Esophagus squamous epithelium (tissue), 5 donors: ENCODE results near the gene DNM3. TPM values are rescaled to one million over a fixed set of nuclear protein-coding genes. Genes with fewer than 3 reads are reported as not detected.
"Not testable (repeated sequence)": the region's sequence is repeated elsewhere in the genome, so short reads cannot be mapped to it uniquely, and the experiment has no call there.

Experiments
- DNase-seq: peaks from one replicate; lab custom pipeline; 2025; lab: John Stamatoyannopoulos, UW
- H3K27ac ChIP-seq, 4 donors: fragments of 200-600 bp; sonication (generic); one replicate each; pipeline ENCODE4 v1.5.1; 2016 to 2019; ENCODE audit warnings: mild to moderate bottlenecking in 1 of 4
- H3K27me3 ChIP-seq, 4 donors: fragments of 200-600 bp; sonication (generic); 1 replicate in 3 of 4; 2 replicates in 1 of 4; pipeline versions ENCODE4 v1.5.1 to v1.6.0; 2017 to 2021; ENCODE audit warnings: antibody characterized with exemption in 1 of 4
- H3K36me3 ChIP-seq, 3 donors: fragments of 200-600 bp; sonication (generic); one replicate each; pipeline ENCODE4 v1.5.1; 2016 to 2019
- H3K4me1 ChIP-seq, 3 donors: fragments of 200-600 bp; sonication (generic); one replicate each; pipeline ENCODE4 v1.5.1; 2017 to 2019
- H3K4me3 ChIP-seq, 4 donors: fragments of 200-600 bp; sonication (generic); 1 replicate in 3 of 4; 2 replicates in 1 of 4; pipeline ENCODE4 v1.5.1; 2016 to 2019; ENCODE audit warnings: mild to moderate bottlenecking in 2 of 4, moderate library complexity in 1 of 4
- H3K9me3 ChIP-seq, 3 donors: fragments of 200-600 bp; sonication (generic); one replicate each; pipeline ENCODE4 v1.5.1; 2016 to 2019
- POLR2A ChIP-seq, 4 donors: fragments of 450-650 bp; IDR thresholded peaks; one replicate each; pipeline ENCODE4 v1.6.1; 2017; ENCODE audit warnings: antibody characterized with exemption in 4 of 4, mild to moderate bottlenecking in 4 of 4, moderate library complexity in 3 of 4
- WGBS, 2 donors: methylation state at CpG; one replicate each; pipeline ENCODE4 v1.1.5; 2018; 5-methylcytosine and 5-hydroxymethylcytosine counted together
- intact Hi-C: fragments of 100-400 bp; cut with DNase I; formaldehyde crosslinking; loops from one replicate; pipeline ENCODE4 v1.15.0; 2022
- total RNA-seq, 4 donors: library from RNA; depleted of rRNA; stranded (reverse); fragments of >200 nt; gene quantifications; one replicate each; pipeline ENCODE4 v1.1.0, GENCODE V29; 2016
- TF ChIP-seq, protein P1 (sequence below), 6 experiments: fragments of 450-650 bp in 4 of 6; fragments of 200-600 bp in 2 of 6; sonication (generic) in 2 of 6; IDR thresholded peaks; one replicate each; pipeline ENCODE4 v1.5.1; 2016 to 2019; ENCODE audit warnings: antibody characterized with exemption in 6 of 6, mild to moderate bottlenecking in 4 of 6, moderate library complexity in 4 of 6
- donor health status: DM: yes; HTN: yes; CAD: no.

DNM3 gene
- total RNA-seq, 4 donors from 2014 or later = 0.91 to 3.2 (median 1.8) TPM

DNA sequence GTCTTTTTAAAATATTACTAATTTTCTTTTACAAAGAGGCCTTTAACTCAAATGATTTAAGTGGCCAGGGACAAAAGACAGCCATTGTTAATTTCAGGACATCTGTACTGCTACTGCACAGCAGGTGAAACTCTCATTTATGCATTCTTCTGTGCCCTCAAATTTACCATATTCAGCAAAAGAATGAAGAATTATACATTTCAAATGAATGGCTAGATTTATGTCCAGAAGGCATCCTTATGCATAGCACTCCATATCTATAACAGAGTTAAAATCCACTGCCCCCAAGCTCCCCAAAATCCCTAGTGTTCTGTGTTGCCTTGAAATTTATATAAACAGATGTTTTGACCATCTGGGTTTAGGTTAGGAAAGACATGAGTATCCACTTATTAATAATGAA is 202.6 kb downstream of the DNM3 start:
- peaks cover 0 to 7% (median 0%) of the 10 kb centered on the region in 3 donors for H3K4me1 ChIP-seq
- no peak overlapping the region for H3K4me3 ChIP-seq
- TF ChIP-seq, protein P1, sequence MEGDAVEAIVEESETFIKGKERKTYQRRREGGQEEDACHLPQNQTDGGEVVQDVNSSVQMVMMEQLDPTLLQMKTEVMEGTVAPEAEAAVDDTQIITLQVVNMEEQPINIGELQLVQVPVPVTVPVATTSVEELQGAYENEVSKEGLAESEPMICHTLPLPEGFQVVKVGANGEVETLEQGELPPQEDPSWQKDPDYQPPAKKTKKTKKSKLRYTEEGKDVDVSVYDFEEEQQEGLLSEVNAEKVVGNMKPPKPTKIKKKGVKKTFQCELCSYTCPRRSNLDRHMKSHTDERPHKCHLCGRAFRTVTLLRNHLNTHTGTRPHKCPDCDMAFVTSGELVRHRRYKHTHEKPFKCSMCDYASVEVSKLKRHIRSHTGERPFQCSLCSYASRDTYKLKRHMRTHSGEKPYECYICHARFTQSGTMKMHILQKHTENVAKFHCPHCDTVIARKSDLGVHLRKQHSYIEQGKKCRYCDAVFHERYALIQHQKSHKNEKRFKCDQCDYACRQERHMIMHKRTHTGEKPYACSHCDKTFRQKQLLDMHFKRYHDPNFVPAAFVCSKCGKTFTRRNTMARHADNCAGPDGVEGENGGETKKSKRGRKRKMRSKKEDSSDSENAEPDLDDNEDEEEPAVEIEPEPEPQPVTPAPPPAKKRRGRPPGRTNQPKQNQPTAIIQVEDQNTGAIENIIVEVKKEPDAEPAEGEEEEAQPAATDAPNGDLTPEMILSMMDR (IDR thresholded peaks at IDR 0.05) = no peak
- TF ChIP-seq POLR2A (IDR thresholded peaks at IDR 0.05) = no peak
- intact Hi-C loops = no loop called here
- H3K27ac ChIP-seq = no peak overlapping the region
- no peaks in the 10 kb centered on the region for H3K9me3 ChIP-seq
- peaks cover 0 to 14% (median 0%) of the 10 kb centered on the region in 3 donors for H3K36me3 ChIP-seq
- DNase-seq = no peak
- no peaks in the 10 kb centered on the region for H3K27me3 ChIP-seq

DNA sequence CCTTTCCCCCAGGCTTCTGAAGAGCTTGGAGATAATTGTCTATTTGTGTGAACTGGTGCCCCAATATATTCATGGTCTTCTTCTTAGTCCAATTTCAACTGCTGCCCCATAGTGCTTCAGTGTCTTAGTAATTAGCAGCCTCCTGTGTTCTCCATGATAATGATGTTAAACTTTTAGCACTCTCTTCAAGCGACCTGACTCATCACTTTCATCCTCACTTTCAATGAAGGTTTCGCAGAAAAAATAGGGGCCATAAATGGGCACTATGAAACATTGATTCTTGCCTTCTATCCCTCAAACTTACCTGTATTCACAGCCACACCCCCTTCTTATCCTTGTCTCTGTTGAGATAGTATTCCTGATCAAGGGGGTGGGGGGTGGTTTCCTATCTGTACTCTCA is 210.6 kb downstream of the DNM3 start:
- no peaks in the 10 kb centered on the region for H3K4me1 ChIP-seq
- H3K27me3 ChIP-seq = no peaks in the 10 kb centered on the region
- intact Hi-C loops = no loop called here
- H3K4me3 ChIP-seq = no peak overlapping the region
- no peaks in the 10 kb centered on the region for H3K36me3 ChIP-seq
- no peak overlapping the region for H3K27ac ChIP-seq
- no peaks in the 10 kb centered on the region for H3K9me3 ChIP-seq
- no peak for DNase-seq
- 88 to 89% methylated on average over 2 of the region's 2 CpGs for WGBS, 2 donors
- TF ChIP-seq, protein P1 (IDR thresholded peaks at IDR 0.05) = no peak
- TF ChIP-seq POLR2A (IDR thresholded peaks at IDR 0.05) = no peak

DNA sequence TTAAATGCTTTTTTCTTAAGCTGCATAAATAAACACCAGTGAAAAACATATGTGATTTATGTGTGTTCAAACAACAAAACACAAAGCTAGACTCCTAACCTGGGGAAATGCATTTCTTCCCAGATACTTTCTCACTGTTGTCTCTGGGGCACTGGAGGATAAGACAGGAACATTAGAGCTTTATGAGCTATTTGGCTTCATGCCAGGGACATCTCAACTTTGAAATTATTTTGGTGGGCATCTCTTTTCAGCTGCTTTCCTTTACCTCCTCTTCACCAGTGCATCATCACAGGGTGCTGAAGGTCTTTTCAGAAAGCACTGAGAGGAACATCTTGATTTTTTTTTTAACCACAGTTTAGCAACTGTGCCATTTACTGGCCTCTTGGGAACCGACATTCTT is 212.9 kb downstream of the DNM3 start:
- intact Hi-C loops = no loop called here
- 88 to 100% methylated on average over 1 of the region's 1 CpG for WGBS, 2 donors
- H3K9me3 ChIP-seq = no peaks in the 10 kb centered on the region
- H3K4me1 ChIP-seq = no peaks in the 10 kb centered on the region
- no peak overlapping the region for H3K4me3 ChIP-seq
- H3K36me3 ChIP-seq = no peaks in the 10 kb centered on the region
- H3K27ac ChIP-seq = no peak overlapping the region
- no peak for DNase-seq
- no peak for TF ChIP-seq POLR2A (IDR thresholded peaks at IDR 0.05)
- TF ChIP-seq, protein P1 (IDR thresholded peaks at IDR 0.05) = no peak
- H3K27me3 ChIP-seq = no peaks in the 10 kb centered on the region

DNA sequence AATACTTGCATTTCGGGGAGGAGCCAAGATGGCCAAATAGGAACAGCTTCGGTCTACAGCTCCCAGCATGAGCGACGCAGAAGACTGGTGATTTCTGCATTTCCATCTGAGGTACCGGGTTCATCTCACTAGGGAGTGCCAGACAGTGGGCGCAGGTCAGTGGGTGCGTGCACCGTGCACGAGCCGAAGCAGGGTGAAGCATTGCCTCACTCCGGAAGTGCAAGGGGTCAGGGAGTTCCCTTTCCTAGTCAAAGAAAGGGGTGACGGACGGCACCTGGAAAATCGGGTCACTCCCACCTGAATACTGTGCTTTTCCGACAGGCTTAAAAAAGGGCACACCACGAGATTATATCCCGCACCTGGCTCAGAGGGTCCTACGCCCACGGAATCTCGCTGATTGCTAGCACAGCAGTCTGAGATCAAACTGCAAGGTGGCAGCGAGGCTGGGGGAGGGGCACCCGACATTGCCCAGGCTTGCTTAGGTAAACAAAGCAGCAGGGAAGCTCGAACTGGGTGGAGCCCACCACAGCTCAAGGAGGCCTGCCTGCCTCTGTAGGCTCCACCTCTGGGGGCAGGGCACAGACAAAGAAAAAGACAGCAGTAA is 214.6 kb downstream of the DNM3 start:
- DNase-seq, intact Hi-C loops, H3K9me3 ChIP-seq, H3K4me1 ChIP-seq, H3K27me3 ChIP-seq, H3K36me3 ChIP-seq, H3K27ac ChIP-seq, H3K4me3 ChIP-seq: not testable (repeated sequence)
- WGBS, 2 donors = 93 to 94% methylated on average over 11 to 19 of the region's 23 CpGs

DNA sequence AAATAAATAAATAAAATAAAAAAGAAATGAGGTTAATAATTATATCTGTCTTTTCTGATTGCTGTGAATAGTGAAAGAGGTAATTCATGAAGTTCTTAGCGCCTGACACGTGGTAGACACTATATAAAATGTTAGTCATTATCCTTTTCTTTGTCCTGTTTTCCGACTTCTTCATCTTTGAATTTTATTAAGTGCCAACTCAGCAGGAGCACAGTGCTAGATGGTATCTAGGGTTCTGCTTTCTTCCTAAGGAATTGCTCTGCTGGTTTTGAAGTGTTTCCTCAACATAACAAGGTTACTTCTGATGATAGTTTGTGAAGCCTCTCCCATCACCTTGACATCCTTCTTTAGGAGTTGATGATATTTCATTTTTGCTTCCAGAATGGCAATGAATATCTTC is 227.0 kb downstream of the DNM3 start:
- intact Hi-C loops = no loop called here
- no peaks in the 10 kb centered on the region for H3K27me3 ChIP-seq
- peaks cover 0 to 7% (median 0%) of the 10 kb centered on the region in 3 donors for H3K4me1 ChIP-seq
- no peak for DNase-seq
- WGBS, 2 donors = 80 to 99% methylated on average over 3 of the region's 3 CpGs
- no peak overlapping the region for H3K27ac ChIP-seq
- no peaks in the 10 kb centered on the region for H3K9me3 ChIP-seq
- no peaks in the 10 kb centered on the region for H3K36me3 ChIP-seq
- TF ChIP-seq, protein P1 (IDR thresholded peaks at IDR 0.05) = no peak
- no peak for TF ChIP-seq POLR2A (IDR thresholded peaks at IDR 0.05)
- H3K4me3 ChIP-seq = no peak overlapping the region

DNA sequence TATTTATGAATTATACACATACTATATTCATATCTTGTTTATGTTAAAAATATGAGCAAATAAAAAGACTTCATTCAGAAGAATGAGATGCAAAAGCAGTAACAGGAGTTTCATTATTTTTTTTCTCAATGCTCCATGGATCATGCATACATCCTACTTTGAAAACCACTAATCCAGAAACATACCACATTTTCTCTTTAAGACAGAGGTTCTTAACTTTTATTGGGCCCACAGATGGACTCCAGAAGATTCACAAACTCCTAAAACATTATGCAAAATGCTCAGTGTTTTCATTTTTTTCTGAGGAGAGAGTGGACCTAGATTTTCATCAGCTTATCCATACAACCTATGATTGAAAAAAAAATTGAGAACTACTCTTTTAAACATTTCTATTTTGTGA is 227.8 kb downstream of the DNM3 start:
- no peaks in the 10 kb centered on the region for H3K27me3 ChIP-seq
- no peaks in the 10 kb centered on the region for H3K9me3 ChIP-seq
- intact Hi-C loops = no loop called here
- H3K36me3 ChIP-seq = no peaks in the 10 kb centered on the region
- no peak overlapping the region for H3K27ac ChIP-seq
- peaks cover 0 to 7% (median 0%) of the 10 kb centered on the region in 3 donors for H3K4me1 ChIP-seq
- no peak overlapping the region for H3K4me3 ChIP-seq
- DNase-seq = no peak
- TF ChIP-seq POLR2A (IDR thresholded peaks at IDR 0.05) = no peak
- TF ChIP-seq, protein P1 (IDR thresholded peaks at IDR 0.05) = no peak
